Right lobe of liver (tissue), 6 donors: ENCODE data around the gene SLC7A10. TPM values are rescaled to one million over a fixed set of nuclear protein-coding genes. Genes with fewer than 3 reads are reported as not detected.

Source experiments
- ATAC-seq, 4 donors: fragments of 200-7000 bp; cut with Tn5 transposase; one replicate each; pipeline ENCODE4 v1.9.1; 2020; ENCODE audit warnings: mild to moderate bottlenecking in 4 of 4, moderate library complexity in 4 of 4
- DNase-seq, 3 donors: peaks; one replicate each; pipeline ENCODE4 v3.0.0-alpha.2; 2020
- H3K27ac ChIP-seq, 3 donors: fragments of 200-600 bp; one replicate each; pipeline ENCODE4 v1.8.0; 2022
- H3K27me3 ChIP-seq, 2 donors: fragments of 200-600 bp; one replicate each; pipeline ENCODE4 v1.8.0; 2022
- H3K36me3 ChIP-seq, 4 donors: fragments of 200-600 bp; sonication (generic) in 1 of 4; one replicate each; pipeline versions ENCODE4 v1.5.1 to v1.8.0; 2017 to 2022; ENCODE audit warnings: control low read depth in 1 of 4
- H3K4me1 ChIP-seq, 4 donors: fragments of 200-600 bp; sonication (generic) in 1 of 4; one replicate each; pipeline versions ENCODE4 v1.5.1 to v1.8.0; 2017 to 2022; ENCODE audit warnings: control low read depth in 1 of 4
- H3K4me3 ChIP-seq, 3 donors: fragments of 200-600 bp; one replicate each; pipeline ENCODE4 v1.8.0; 2022
- H3K9me3 ChIP-seq, 4 donors: fragments of 200-600 bp; sonication (generic) in 1 of 4; one replicate each; pipeline versions ENCODE4 v1.5.1 to v1.8.0; 2017 to 2022; ENCODE audit warnings: control low read depth in 1 of 4
- POLR2A ChIP-seq: fragments of 450-650 bp; IDR thresholded peaks from one replicate; pipeline ENCODE4 v1.6.1; 2017; ENCODE audit warnings: antibody characterized with exemption, mild to moderate bottlenecking
- WGBS: methylation state at CpG from one replicate; pipeline ENCODE4 v1.1.6; 2018; ENCODE audit warnings: low coverage, low lambda C conversion rate; ENCODE audit not compliant: insufficient coverage; ENCODE audit errors: missing lambda C conversion rate; 5-methylcytosine and 5-hydroxymethylcytosine counted together
- intact Hi-C, 2 donors: fragments of 100-400 bp; cut with DNase I; formaldehyde crosslinking; loops; one replicate each; pipeline versions ENCODE4 v1.11.2 to v1.14.1; 2022
- total RNA-seq, 6 experiments: library from RNA; depleted of rRNA in 2 of 6; stranded (reverse); fragments of >200 nt in 2 of 6; fragmentation: NEBNext Ultra II Directional in 3 of 6; extraction: Animal tissue kit (Norgen Biotek cat#: 25700) in 3 of 6; gene quantifications; one replicate each; pipeline versions ENCODE4 v1.1.0 to v1.2.4, GENCODE V29; 2016 to 2023
- TF ChIP-seq, protein P1 (sequence below), 4 donors: fragments of 200-600 bp in 3 of 4; fragments of 450-650 bp in 1 of 4; IDR thresholded peaks; one replicate each; pipeline versions ENCODE4 v1.5.1 to v1.8.0; 2016 to 2022; ENCODE audit warnings: antibody characterized with exemption in 4 of 4, mild to moderate bottlenecking in 2 of 4
- donor health status: DM: no; HTN: yes; CAD: no.
- donor health status: DM: no; HTN: no; CAD: no.
- donor health status: DM: no; HTN: no; CAD: no.
- donor health status: DM: no; HTN: yes; CAD: no.
- donor health status: DM: no; HTN: yes; CAD: no.

SLC7A10 gene
- total RNA-seq, 6 experiments from 2014 or later = not detected

DNA sequence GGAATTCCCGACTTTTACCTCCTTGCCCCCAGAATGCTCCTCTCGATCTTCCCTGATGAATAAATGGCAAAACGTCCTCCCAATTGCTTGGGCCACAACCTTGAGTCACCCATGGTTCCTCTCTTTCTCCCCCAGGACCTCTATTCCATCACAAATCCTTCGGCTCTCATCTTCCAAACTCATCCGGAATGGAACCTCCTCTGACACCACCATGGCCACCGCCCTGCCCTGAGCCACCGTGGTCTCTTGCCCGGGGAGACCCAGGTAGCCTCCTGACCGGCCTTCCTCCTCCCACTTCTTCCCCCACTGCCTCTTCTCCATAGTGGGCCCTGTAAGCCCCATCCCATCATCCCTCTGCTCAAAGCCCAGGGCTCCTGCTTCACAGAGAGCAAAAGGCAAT, 4.9 kb downstream of the SLC7A10 start:
- ATAC-seq = no peak
- intact Hi-C loops = no loop called here

DNA sequence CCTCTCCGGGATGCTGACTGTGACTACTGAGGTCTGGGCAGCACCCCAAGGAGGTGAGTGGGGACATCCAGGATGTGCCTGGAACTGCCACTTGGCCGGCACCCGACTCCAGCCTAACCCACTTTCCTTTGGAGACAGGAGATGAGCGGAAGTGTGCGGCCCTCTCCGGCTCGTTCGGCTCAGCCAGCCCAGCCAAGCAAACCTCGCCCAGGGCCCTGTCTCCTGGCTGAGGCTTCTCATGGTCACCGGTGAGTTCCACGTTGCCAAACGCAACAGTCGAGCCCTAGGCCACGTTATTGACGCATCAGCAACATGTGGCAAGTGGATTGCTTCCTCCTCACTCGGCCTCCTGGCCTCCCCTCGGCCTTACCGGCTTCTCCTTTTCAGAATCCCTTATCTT, 5.5 kb downstream of the SLC7A10 start:
- no peak for ATAC-seq
- no peaks in the 10 kb centered on the region for H3K9me3 ChIP-seq
- H3K36me3 ChIP-seq = no peaks in the 10 kb centered on the region
- intact Hi-C loops = no loop called here
- H3K4me3 ChIP-seq = no peak overlapping the region
- H3K4me1 ChIP-seq = no peaks in the 10 kb centered on the region
- WGBS = 81% methylated on average over 8 of the region's 18 CpGs
- TF ChIP-seq, protein P1, sequence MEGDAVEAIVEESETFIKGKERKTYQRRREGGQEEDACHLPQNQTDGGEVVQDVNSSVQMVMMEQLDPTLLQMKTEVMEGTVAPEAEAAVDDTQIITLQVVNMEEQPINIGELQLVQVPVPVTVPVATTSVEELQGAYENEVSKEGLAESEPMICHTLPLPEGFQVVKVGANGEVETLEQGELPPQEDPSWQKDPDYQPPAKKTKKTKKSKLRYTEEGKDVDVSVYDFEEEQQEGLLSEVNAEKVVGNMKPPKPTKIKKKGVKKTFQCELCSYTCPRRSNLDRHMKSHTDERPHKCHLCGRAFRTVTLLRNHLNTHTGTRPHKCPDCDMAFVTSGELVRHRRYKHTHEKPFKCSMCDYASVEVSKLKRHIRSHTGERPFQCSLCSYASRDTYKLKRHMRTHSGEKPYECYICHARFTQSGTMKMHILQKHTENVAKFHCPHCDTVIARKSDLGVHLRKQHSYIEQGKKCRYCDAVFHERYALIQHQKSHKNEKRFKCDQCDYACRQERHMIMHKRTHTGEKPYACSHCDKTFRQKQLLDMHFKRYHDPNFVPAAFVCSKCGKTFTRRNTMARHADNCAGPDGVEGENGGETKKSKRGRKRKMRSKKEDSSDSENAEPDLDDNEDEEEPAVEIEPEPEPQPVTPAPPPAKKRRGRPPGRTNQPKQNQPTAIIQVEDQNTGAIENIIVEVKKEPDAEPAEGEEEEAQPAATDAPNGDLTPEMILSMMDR (IDR thresholded peaks at IDR 0.05) = no peak
- TF ChIP-seq POLR2A = no peak
- DNase-seq = no peak
- no peak overlapping the region for H3K27ac ChIP-seq
- H3K27me3 ChIP-seq = peaks cover 0 to under 1% of the 10 kb centered on the region in 2 donors

More for the DNA sequence above, 4.9 kb downstream of the SLC7A10 start:
- 81% methylated on average over 9 of the region's 9 CpGs for WGBS
- H3K4me1 ChIP-seq = peaks cover 0 to 3% (median 0%) of the 10 kb centered on the region in 4 donors
- TF ChIP-seq POLR2A = no peak
- TF ChIP-seq, protein P1 (IDR thresholded peaks at IDR 0.05) = no peak
- no peaks in the 10 kb centered on the region for H3K36me3 ChIP-seq
- H3K27me3 ChIP-seq = peaks cover 0 to 6% of the 10 kb centered on the region in 2 donors
- no peaks in the 10 kb centered on the region for H3K9me3 ChIP-seq
- no peak overlapping the region for H3K27ac ChIP-seq
- no peak overlapping the region for H3K4me3 ChIP-seq
- no peak for DNase-seq

DNA sequence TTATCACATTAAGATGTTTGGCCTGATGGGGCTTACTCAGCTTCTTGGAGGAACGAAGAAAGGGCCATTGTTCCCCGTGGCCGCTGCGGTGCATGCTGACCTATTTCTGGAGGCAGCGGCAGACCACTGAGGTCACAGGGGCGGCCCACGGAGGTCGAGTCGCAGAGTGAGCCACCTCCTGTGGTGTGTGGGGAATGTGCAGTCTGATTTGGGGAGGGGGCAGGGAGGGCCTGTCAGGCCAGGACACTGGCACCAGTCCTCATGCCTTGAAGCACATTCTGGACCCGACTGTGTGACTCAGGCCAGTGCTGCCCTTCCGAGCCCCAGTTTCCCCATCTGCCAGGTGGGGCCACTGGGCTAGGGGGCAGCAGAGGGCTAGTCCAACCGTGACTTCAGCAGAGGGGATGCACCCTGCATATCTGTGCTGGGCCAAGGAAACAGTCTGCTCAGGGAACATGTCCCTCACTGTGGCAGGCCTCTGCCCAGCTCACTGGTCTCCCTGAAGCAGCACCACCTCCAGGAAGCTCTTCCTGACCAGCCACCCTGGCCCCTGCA, 6.3 kb downstream of the SLC7A10 start:
- Histone ChIP-seq H3K36me3 (no peaks in the 10 kb centered on the region), H3K9me3 (no peaks in the 10 kb centered on the region), H3K4me3 (no peak overlapping the region), H3K27ac (no peak overlapping the region), H3K4me1 (no peaks in the 10 kb centered on the region), H3K27me3 (no peaks in the 10 kb centered on the region)
- intact Hi-C loops = no loop called here
- no peak for TF ChIP-seq POLR2A
- TF ChIP-seq, protein P1 (IDR thresholded peaks at IDR 0.05) = no peak
- DNase-seq (no peak), ATAC-seq (no peak)
- WGBS = 81% methylated on average over 9 of the region's 12 CpGs

DNA sequence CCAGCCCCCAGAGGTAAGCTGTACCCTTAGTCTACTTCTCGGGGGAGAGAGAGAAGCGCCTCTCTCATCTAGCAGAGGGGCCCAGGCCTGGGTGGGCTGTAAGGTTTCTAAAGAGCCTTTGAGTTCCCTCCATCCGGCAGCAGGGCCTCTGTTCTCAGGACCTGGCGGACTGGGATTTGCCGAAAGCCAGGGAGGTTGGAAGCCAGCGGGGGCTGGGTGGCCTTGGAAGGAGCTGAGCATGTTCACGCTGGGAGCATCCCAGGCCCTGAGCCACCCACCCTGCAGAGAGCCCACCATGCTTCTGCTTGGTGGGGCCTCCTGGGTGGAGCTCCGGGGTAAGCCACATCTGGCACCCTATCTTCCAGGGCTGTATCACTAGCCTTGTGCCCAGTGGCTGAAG, 7.8 kb downstream of the SLC7A10 start:
- H3K4me1 ChIP-seq = no peaks in the 10 kb centered on the region
- H3K4me3 ChIP-seq = no peak overlapping the region
- intact Hi-C loops = no loop called here
- no peak overlapping the region for H3K27ac ChIP-seq
- no peaks in the 10 kb centered on the region for H3K27me3 ChIP-seq
- no peaks in the 10 kb centered on the region for H3K9me3 ChIP-seq
- WGBS = no CpG with 5 or more reads among the region's 8 CpGs
- no peak for DNase-seq
- no peak for ATAC-seq
- H3K36me3 ChIP-seq = no peaks in the 10 kb centered on the region
- TF ChIP-seq, protein P1 (IDR thresholded peaks at IDR 0.05) = no peak
- TF ChIP-seq POLR2A = no peak
